GM18505 (cell line): Measurements from ENCODE around the gene TTC1.
"Not testable (repeated sequence)": the region's sequence is repeated elsewhere in the genome, so short reads cannot be mapped to it uniquely, and the experiment has no call there.

Experiments
- ATAC-seq: cut with Tn5 transposase; IDR thresholded peaks from one replicate; pipeline ENCODE4 v1.9.1; 2021; ENCODE audit not compliant: unreplicated experiment
- POLR2A ChIP-seq: IDR thresholded peaks from 4 replicates; pipeline ENCODE4 v1.6.1; 2011; ENCODE audit warnings: borderline replicate concordance; ENCODE audit not compliant: insufficient read depth, insufficient read length; ENCODE audit errors: extremely low read depth

Gene TTC1

GRCh38 chr5:160008877-160009590, at the start of gene TTC1:
Gene TTC1 (plus strand): TSS chr5:160009139. CDS start chr5:160010529, 1,390 bp downstream.
- peak; percentile 97 for TF ChIP-seq POLR2A
- peak; percentile 98 for ATAC-seq

GRCh38 chr5:159961176-159962160, 47.5 kb upstream of the TTC1 start:
- no peak for ATAC-seq
- no peak for TF ChIP-seq POLR2A

- no peak for ATAC-seq
- no peak for TF ChIP-seq POLR2A
Measured at GRCh38 chr5:159962214-159962613, 46.7 kb upstream of the TTC1 start.

- TF ChIP-seq POLR2A = no peak
- no peak for ATAC-seq
Measured at GRCh38 chr5:159963935-159964334, 45.0 kb upstream of the TTC1 start.

- no peak for ATAC-seq
- no peak for TF ChIP-seq POLR2A
Measured at GRCh38 chr5:159965031-159965837, 43.7 kb upstream of the TTC1 start.

GRCh38 chr5:159965838-159966128, 43.2 kb upstream of the TTC1 start:
- not testable (repeated sequence) for ATAC-seq

- ATAC-seq = no peak
- TF ChIP-seq POLR2A = no peak
Measured at GRCh38 chr5:159969966-159970365, 39.0 kb upstream of the TTC1 start.

- TF ChIP-seq POLR2A = no peak
- no peak for ATAC-seq
Measured at GRCh38 chr5:159971038-159971437, 37.9 kb upstream of the TTC1 start.

- ATAC-seq = no peak
- no peak for TF ChIP-seq POLR2A
Measured at GRCh38 chr5:159971514-159971913, 37.4 kb upstream of the TTC1 start.

GRCh38 chr5:159971931-159972461, 36.9 kb upstream of the TTC1 start:
- no peak for TF ChIP-seq POLR2A

GRCh38 chr5:159972538-159973362, 36.2 kb upstream of the TTC1 start:
- no peak for TF ChIP-seq POLR2A
- ATAC-seq = no peak

More at GRCh38 chr5:159971931-159972461, 36.9 kb upstream of the TTC1 start:
- no peak for ATAC-seq

GRCh38 chr5:159975462-159976019, 33.4 kb upstream of the TTC1 start:
- TF ChIP-seq POLR2A = no peak
- no peak for ATAC-seq
